ENCODE data around the gene SSH2.

Gene SSH2

GRCh38 chr17:29595943-29596774, 333.9 kb downstream of the SSH2 start:
- no peak for DNase-seq

GRCh38 chr17:29595107-29595942, 334.7 kb downstream of the SSH2 start:
- DNase-seq, result no peak

GRCh38 chr17:29594519-29595090, 335.4 kb downstream of the SSH2 start:
- DNase-seq, result no peak

GRCh38 chr17:29593591-29594518, 336.2 kb downstream of the SSH2 start:
- DNase-seq, result no peak

- DNase-seq, result peak; percentile 14
Observed at GRCh38 chr17:29592850-29593551, 337.0 kb downstream of the SSH2 start, which contains the start of gene ANKRD13B. Gene ANKRD13B, plus strand, starts transcription at chr17:29593132. Its CDS starts 490 bp downstream, at chr17:29593622.

GRCh38 chr17:29591737-29592608, 338.1 kb downstream of the SSH2 start:
- peak; percentile 90 for DNase-seq

GRCh38 chr17:29591146-29591736, 338.8 kb downstream of the SSH2 start:
- no peak for DNase-seq

GRCh38 chr17:29590411-29591145, 339.4 kb downstream of the SSH2 start:
- DNase-seq, result no peak

GRCh38 chr17:29589524-29590410, 340.3 kb downstream of the SSH2 start, which contains the start of gene GIT1:
Gene GIT1, minus strand, starts transcription at chr17:29589648. Its CDS starts 270 bp downstream, at chr17:29589378.
- peak; percentile 73 for DNase-seq

- DNase-seq, result peak; percentile 18
Observed at GRCh38 chr17:29588562-29589411, 341.2 kb downstream of the SSH2 start.

GRCh38 chr17:29588017-29588561, 341.9 kb downstream of the SSH2 start:
- no peak for DNase-seq

- no peak for DNase-seq
Observed at GRCh38 chr17:29587591-29587990, 342.4 kb downstream of the SSH2 start.

GRCh38 chr17:29586676-29587469, 343.2 kb downstream of the SSH2 start:
- DNase-seq, result no peak

- no peak for DNase-seq
Observed at GRCh38 chr17:29585080-29585751, 344.8 kb downstream of the SSH2 start.

- DNase-seq, result no peak
Observed at GRCh38 chr17:29584452-29585079, 345.5 kb downstream of the SSH2 start.

Measured in NCI-H748 treated with DMSO at 0.1 percent for 48 hours (cell line).